HG03342 (cell line): Measurements from ENCODE around the gene NFIA.
A peak's percentile ranks its signal among the peaks of the same experiment; 100 is the strongest.

Source experiments
- ATAC-seq: cut with Tn5 transposase; IDR thresholded peaks from one replicate; pipeline ENCODE4 v1.9.1; 2021; ENCODE audit warnings: mild to moderate bottlenecking, moderate library complexity; ENCODE audit not compliant: unreplicated experiment

The NFIA gene

DNA sequence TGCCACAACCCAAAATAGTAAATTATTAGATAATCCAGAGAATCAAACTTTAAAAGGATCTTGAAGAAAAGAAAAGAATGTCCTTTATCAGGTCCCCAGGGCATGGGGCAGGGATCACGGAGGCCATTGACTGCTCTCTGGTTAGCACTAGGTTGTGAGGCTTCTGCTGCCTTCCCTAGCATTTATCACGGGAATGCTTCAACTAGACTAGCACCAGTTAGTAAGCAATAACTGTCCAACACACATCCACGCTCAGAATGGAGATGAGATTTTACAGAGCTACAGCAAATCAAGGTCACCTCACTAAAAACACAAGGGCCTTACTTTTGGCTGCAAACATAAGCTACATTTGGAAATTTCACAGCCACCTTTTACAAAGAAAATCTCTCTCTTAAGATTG is 304.0 kb downstream of the NFIA start:
- no peak for ATAC-seq

DNA sequence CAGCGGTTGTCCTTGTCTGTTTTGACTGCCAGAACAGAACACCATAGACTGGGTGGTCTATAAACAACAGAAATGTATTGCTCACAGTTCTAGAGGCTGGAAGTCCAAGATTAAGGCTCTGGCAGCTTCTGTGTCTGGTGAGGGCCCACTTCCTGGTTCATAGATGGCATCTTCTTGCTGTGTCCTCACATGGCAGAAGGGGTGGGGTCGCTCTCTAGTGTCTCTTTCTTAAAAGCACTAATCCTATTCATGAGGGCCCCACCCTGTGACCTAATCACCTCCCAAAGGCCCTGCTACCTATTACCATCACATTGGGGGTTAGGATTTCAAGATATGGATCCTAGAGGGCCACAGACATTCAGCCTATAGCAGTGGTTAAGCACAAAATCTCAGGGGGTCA is 304.4 kb downstream of the NFIA start:
- ATAC-seq, result no peak

DNA sequence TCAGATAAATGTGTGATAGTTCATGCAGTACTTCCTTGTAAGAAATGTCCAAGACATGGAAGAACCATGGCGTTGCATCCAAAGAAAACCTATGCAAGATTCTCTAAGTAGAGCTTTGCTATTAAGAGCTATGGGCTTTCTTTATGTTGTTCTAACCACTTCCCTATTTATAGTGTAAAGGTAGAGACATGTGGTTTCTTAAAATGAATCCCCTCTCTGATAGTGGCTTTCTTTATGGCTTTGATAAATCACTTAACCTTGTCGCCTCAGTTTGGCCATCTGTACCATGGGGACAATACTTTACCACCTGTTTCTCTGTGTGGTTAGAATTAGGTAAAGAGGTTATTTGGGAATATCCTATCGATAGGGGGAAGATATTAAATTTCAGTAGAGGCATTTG is 305.5 kb downstream of the NFIA start:
- peak; percentile 63 for ATAC-seq

DNA sequence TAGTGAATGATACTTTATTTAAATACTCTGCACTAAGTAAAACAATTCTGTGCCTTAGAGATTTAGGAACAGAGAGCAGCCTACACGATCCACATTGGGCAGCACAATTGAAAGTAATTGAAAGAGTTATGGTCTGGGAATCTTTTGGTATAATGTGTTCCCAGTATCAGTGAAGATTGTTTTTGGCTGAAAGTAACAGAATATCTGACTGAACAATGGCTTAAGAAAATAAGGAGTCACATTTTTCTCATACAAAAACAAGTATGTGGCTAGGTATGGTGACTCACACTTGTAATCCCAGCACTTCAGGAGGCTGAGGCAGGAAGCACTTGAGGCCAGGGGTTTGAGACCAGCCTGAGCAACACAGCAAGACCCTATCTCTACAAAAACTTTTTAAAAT is 306.2 kb downstream of the NFIA start:
- no peak for ATAC-seq

DNA sequence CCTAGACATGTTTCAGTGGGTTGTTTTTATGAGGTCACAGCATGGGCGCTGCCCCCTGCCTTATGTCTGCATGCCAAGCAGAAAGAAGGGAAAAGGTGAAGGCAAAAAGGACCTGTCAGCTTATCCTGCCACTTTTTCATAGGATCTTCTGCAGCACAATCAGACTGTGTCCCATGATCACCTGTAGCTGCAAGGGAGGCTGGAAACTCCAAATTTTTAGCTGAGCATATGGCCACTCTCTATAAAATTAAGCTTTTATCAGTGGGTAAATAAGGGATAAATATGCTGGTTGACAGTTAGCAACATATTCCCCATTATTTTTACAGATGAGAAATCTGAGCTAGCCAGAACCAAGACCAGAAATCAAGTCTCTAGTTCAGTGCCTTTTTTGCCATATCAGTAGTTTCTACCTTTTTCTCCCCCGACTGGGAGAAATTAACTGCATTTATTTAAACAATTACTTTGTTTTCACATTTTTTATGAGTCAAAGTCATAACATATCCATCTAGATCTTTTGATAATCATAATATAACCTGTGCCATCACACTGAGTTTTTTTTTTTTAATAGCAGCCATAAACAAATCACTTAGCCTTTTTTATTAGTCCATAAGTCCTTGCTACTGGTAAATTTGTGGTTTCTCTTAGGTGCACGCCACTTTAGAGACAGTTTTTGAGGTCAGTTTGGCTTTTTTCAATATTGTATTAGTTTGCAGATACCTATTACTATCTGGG is 307.0 kb downstream of the NFIA start:
- ATAC-seq, result no peak

- ATAC-seq, result no peak
Observed at GRCh38 chr1:61389926-61390845, 307.8 kb downstream of the NFIA start.

- no peak for ATAC-seq
Observed at GRCh38 chr1:61391730-61392129, 309.4 kb downstream of the NFIA start.

DNA sequence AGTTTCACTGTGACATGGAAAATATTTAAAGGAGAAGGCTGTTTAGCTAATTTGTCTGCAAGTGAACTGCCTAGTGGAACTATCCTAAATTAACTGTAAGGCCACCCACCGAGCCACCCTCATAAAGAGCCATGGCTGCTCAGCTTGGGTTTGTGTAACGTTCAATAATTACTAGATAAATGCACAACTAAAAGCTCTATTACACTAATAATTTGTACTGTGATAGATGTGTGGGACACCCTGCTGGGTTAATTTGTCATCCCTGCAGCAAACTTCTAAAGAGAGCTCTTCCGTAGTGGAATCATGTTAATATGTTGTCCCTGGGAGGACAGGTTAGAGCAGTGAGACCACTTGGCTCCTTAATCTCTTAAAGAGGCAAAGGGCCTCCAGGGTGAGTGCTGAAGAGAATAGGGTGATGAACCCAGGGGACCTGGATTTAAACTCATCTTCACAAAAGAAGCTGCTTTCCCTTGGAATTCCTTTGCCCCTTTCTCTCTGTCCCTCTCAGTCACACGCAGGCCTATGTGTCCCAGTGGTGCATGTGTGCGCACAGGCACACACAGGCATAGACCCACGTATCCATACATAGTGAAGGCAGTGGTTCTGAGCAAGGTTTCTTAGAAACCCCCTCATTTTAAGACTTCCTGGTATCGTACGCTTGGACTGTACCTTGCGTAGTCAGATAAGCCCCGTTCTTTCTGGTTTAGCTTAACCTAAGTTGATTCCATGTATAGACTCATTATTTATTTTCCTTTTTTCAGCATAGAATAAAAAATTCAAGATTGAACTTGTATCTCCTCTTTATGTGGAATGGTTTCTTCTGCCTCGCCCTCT is 310.3 kb downstream of the NFIA start:
- no peak for ATAC-seq

DNA sequence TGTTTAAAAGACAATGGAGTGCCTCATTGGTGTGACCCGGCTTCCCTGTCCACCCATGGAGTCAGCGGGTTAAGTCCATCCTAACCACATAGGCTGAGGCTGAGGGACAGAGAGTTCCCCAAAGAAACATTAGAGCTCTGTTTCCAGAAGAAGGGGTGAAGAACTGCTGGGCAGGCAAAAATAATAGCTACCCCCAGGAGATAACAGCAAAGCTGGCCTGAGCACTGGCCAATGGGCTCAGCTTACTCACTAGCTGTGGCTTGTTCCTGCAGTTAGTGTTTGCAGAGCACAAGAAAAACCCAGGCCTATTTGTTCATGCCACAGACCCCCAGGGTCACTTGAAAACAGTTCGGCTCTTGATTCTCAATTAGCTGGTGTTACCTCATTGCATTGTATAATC is 311.2 kb downstream of the NFIA start:
- no peak for ATAC-seq

- ATAC-seq, result no peak
Observed at GRCh38 chr1:61395146-61395800, 312.9 kb downstream of the NFIA start.

GRCh38 chr1:61397495-61397894 is 315.1 kb downstream of the NFIA start:
- no peak for ATAC-seq

DNA sequence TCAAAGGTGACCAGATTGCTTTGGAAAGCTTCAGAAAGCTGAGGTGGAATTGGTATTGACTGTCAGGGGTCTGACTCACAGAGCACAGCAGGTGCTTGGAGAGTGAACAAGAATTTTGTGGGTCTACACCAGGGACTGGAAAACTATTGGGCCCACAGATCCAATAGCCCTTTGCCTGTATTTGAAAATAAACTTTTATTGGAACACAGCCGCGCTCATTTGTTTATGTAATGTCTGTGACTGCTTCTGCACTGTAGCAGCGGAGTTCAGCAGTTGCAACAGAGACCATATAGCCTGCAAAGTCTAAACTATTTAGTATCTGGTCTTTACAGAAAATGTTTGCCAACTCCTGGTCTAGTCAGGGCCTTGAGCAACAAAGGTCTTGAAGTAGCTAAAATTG is 315.6 kb downstream of the NFIA start:
- no peak for ATAC-seq

GRCh38 chr1:61399199-61399598 is 316.8 kb downstream of the NFIA start:
- ATAC-seq, result no peak

DNA sequence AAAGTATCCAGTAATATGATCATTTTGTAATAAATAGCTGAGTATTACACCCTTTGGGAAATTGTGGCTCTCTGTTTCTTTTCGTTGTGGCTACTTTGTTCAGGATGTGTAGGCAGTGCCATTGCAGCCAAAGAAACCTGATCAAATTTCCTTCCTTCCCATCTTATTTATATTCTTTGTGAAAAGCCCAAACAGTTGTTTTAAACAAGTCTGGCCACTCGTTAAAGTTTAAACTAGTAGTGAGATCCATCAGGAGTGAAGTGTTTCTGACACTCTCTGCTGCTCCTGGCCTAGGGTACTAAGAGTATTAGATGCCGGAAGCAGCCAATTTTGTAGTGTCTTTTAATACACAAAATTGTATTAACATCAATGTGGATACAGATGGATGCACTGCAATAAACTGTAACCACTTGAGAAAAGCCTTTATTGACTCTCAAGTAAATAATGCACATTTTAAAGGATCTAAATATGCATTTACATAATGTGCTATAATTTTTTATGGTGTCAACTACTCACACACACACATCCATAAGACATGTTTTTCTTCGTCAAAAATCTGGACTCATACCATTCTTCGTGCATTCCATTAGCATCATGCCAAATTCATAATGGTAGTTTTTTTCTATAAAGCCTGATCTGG is 317.9 kb downstream of the NFIA start:
- ATAC-seq, result no peak

GRCh38 chr1:61400997-61401396 is 318.6 kb downstream of the NFIA start:
- ATAC-seq, result no peak

DNA sequence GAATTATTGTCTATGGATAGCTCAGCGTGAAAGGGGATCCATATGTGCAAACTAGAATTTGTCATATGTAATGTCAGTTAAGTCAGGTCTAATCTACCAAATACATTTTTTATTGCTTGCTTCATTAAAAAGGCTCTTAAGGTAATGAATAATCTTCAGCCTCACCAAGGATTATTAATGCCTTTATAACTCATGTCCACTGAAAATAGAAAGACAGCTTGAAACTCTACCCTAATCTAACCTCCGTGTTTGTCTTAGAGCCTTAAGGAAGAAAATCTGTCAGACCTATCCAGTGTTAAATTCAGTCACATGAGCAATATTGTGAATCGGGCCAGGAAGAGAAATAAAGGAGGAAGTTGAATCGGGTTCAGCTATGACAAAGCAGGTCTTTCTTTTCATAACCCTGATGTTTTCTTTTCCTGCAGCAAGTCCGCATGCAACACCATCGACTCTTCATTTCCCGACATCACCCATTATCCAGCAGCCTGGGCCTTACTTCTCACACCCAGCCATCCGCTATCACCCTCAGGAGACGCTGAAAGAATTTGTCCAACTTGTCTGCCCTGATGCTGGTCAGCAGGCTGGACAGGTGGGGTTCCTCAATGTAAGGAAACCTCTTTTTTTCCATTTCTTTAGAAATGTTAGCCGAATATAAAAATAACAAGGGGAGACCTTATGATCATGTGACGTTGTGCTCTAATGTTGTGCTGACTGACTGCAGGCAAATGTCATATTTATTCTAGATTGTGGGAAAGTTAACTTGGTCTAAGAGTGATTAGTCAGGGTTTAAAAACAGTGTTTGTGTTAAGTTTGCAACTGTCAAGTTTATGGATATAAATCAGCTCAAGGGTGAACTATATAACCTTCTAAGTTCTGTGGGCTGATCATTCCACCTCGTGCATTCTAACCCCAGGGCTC is 321.6 kb downstream of the NFIA start:
- no peak for ATAC-seq

- no peak for ATAC-seq
Observed at GRCh38 chr1:61404597-61405376, 322.4 kb downstream of the NFIA start.

DNA sequence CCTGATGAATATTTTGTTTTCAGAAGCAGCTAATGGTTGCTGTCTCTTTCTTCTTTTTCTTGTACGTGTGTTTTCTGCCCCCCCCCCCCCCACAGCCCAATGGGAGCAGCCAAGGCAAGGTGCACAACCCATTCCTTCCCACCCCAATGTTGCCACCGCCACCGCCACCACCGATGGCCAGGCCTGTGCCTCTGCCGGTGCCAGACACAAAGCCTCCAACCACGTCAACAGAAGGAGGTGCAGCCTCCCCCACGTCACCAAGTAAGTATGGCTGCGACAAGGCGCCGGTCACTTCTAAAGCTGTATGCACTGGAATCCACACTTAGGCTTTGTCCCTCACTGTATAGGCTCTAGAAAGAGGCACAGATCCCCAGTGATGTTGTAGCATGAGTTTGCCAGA is 324.1 kb downstream of the NFIA start:
- ATAC-seq, result no peak

DNA sequence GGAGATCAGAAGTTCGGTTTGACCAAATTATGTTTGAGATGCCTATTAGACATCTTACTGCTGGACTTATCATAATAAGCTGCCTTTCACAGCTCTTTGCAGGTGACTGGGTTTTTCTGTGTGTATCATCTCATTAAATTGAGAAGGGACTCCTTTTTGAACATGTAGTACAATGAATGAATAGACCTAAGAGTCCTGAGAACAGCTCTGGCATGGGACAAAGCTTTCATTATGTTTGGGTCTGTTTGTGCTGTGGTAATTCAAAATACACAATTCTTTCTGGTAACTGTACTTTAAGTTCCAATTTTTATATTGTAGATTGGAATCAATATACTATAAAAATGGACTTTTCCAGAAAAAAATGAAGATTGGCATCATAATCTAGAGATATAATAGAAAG is 330.2 kb downstream of the NFIA start:
- no peak for ATAC-seq
